ENCODE data around the gene C4BPB. TPM values are rescaled to one million over a fixed set of nuclear protein-coding genes. Genes with fewer than 3 reads are reported as not detected.

Gene C4BPB
- total RNA-seq, 3 donors from 2014 or later (not counting 1 experiment from before 2014, with no cell fraction given) = not detected

GRCh38 chr1:207058878-207059867 lies 29.5 kb upstream of the C4BPB start:
- Histone ChIP-seq H3K27me3 (ENCODE audit: control insufficient read depth, insufficient read depth, low read length) (no peaks in the 10 kb centered on the region), H3K27ac (ENCODE audit: low read length) (no peak overlapping the region), H3K9me3 (ENCODE audit: control insufficient read depth, insufficient read depth, low read length) (no peaks in the 10 kb centered on the region), H3K36me3 (ENCODE audit: control insufficient read depth, insufficient read depth, low read length) (peaks cover 3% of the 10 kb centered on the region), H3K4me3 (ENCODE audit: low read length) (no peak overlapping the region), H3K4me1 (ENCODE audit: control insufficient read depth, insufficient read depth, low read length) (peaks cover 13% of the 10 kb centered on the region)
- intact Hi-C loops (cut with micrococcal nuclease) = no loop called here
- 73% methylated on average over 6 of the region's 6 CpGs for WGBS (ENCODE audit: insufficient coverage)
- no peaks in the 10 kb centered on the region for H3K36me3 Mint-ChIP-seq
- H3K27ac Mint-ChIP-seq = no peak overlapping the region
- no peaks in the 10 kb centered on the region for H3K27me3 Mint-ChIP-seq (ENCODE audit: low read depth in 2 of 2)
- H3K4me3 Mint-ChIP-seq = no peak overlapping the region
- TF ChIP-seq CTCF (IDR thresholded peaks at IDR 0.05) = no peak
- no peaks in the 10 kb centered on the region for H3K9me3 Mint-ChIP-seq
- H3K4me1 Mint-ChIP-seq = peaks cover 18 to 20% of the 10 kb centered on the region in 2 donors
- DNase-seq (no peak), ATAC-seq (no peak)

DNA sequence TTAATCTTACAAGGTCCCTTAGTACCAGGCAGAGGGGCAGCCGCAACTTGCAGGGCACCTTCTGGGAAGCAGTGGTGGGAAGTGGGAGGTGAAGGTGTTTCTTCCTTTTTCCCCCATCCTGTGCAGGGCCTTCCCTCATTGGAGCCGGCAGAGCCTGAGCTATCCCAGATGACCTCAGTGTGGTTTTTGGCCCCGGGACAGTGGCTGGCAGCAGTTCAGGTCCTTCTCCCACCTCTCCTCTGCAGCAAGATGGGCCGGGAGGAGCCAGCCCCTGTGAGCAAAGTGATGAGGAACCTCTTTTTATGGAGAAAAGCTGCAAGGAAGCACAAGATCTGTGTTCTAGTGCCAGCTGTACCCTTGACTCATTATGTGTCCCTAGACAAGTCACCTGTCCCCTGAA lies 28.8 kb upstream of the C4BPB start:
- Histone ChIP-seq H3K9me3 (ENCODE audit: control insufficient read depth, insufficient read depth, low read length) (no peaks in the 10 kb centered on the region), H3K36me3 (ENCODE audit: control insufficient read depth, insufficient read depth, low read length) (peaks cover 3% of the 10 kb centered on the region), H3K4me3 (ENCODE audit: low read length) (no peak overlapping the region), H3K4me1 (ENCODE audit: control insufficient read depth, insufficient read depth, low read length) (peaks cover 13% of the 10 kb centered on the region), H3K27me3 (ENCODE audit: control insufficient read depth, insufficient read depth, low read length) (no peaks in the 10 kb centered on the region), H3K27ac (ENCODE audit: low read length) (no peak overlapping the region)
- WGBS (ENCODE audit: insufficient coverage) = 67% methylated on average over 3 of the region's 4 CpGs
- Mint-ChIP-seq H3K4me3 (no peak overlapping the region), H3K9me3 (no peaks in the 10 kb centered on the region), H3K27me3 (ENCODE audit: low read depth in 2 of 2) (no peaks in the 10 kb centered on the region), H3K4me1 (peaks cover 16 to 20% of the 10 kb centered on the region in 2 donors), H3K27ac (no peak overlapping the region), H3K36me3 (no peaks in the 10 kb centered on the region)
- intact Hi-C loops (cut with micrococcal nuclease) = no loop called here
- DNase-seq (no peak), ATAC-seq (no peak)
- TF ChIP-seq CTCF (IDR thresholded peaks at IDR 0.05) = no peak

DNA sequence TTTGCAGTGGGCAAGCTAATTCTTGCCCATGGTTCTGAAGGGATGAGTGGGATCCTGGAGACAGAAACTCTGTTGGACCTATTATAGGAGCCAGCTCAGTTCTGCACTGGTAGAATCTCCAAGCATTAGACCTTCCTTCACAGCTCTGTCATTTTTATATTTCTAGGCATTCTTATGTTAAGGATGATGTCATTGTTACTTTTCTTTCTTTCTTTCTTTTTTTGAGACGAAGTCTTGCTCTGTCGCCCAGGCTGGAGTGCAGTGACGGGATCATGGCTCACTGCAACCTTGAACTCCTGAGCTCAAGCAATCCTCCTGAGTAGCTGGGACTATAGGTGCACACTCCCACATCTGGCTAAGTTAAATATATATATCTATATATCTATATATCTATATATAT lies 28.1 kb upstream of the C4BPB start:
- Mint-ChIP-seq H3K9me3 (no peaks in the 10 kb centered on the region), H3K4me3 (no peak overlapping the region), H3K27ac (no peak overlapping the region), H3K36me3 (no peaks in the 10 kb centered on the region), H3K4me1 (peaks cover 15 to 20% of the 10 kb centered on the region in 2 donors), H3K27me3 (ENCODE audit: low read depth in 2 of 2) (no peaks in the 10 kb centered on the region)
- intact Hi-C loops (cut with micrococcal nuclease) = no loop called here
- peaks cover 5% of the 10 kb centered on the region for H3K36me3 ChIP-seq (ENCODE audit: control insufficient read depth, insufficient read depth, low read length)
- H3K27ac ChIP-seq (ENCODE audit: low read length) = no peak overlapping the region
- no peak for DNase-seq
- H3K9me3 ChIP-seq (ENCODE audit: control insufficient read depth, insufficient read depth, low read length) = no peaks in the 10 kb centered on the region
- 86% methylated on average over 3 of the region's 3 CpGs for WGBS (ENCODE audit: insufficient coverage)
- no peaks in the 10 kb centered on the region for H3K27me3 ChIP-seq (ENCODE audit: control insufficient read depth, insufficient read depth, low read length)
- peaks cover 13% of the 10 kb centered on the region for H3K4me1 ChIP-seq (ENCODE audit: control insufficient read depth, insufficient read depth, low read length)
- ATAC-seq = no peak
- TF ChIP-seq CTCF (IDR thresholded peaks at IDR 0.05) = no peak
- no peak overlapping the region for H3K4me3 ChIP-seq (ENCODE audit: low read length)
